ENCODE data around the gene GTF2IRD1.

DNA sequence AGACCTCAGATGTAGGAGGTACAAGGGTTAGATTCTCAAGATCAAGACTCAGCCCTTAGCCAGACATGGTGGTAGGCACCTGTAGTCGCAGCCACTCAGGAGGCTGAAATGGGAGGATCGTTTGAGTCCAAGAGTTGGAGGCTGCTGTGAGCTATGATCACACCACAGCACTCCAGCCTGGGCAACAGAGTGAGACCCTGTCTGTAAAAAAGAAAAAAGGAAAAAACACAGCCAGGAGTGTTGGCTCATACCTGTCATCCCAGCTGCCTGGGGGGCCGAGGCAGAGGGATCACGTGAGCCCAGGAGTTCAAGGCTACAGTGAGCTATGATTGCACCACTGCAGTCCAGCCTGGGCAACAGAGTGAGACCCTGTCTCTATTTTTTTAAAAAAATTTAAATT lies 69.3 kb downstream of the GTF2IRD1 start:
- TF ChIP-seq, protein P1, sequence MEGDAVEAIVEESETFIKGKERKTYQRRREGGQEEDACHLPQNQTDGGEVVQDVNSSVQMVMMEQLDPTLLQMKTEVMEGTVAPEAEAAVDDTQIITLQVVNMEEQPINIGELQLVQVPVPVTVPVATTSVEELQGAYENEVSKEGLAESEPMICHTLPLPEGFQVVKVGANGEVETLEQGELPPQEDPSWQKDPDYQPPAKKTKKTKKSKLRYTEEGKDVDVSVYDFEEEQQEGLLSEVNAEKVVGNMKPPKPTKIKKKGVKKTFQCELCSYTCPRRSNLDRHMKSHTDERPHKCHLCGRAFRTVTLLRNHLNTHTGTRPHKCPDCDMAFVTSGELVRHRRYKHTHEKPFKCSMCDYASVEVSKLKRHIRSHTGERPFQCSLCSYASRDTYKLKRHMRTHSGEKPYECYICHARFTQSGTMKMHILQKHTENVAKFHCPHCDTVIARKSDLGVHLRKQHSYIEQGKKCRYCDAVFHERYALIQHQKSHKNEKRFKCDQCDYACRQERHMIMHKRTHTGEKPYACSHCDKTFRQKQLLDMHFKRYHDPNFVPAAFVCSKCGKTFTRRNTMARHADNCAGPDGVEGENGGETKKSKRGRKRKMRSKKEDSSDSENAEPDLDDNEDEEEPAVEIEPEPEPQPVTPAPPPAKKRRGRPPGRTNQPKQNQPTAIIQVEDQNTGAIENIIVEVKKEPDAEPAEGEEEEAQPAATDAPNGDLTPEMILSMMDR (IDR thresholded peaks at IDR 0.05), result no peak
- no peak for TF ChIP-seq POLR2A (IDR thresholded peaks at IDR 0.05)

All from testis (tissue), 2 donors.